HG02763 (cell line): ENCODE data around the gene TCERG1L.
"Not testable (repeated sequence)": the region's sequence is repeated elsewhere in the genome, so short reads cannot be mapped to it uniquely, and the experiment has no call there.

ENCODE experiments used
- ATAC-seq: cut with Tn5 transposase; IDR thresholded peaks from one replicate; pipeline ENCODE4 v1.9.1; 2021; ENCODE audit warnings: mild to moderate bottlenecking, moderate library complexity; ENCODE audit not compliant: unreplicated experiment

The TCERG1L gene

GRCh38 chr10:131196176-131196885 is 115.2 kb downstream of the TCERG1L start:
- ATAC-seq, result no peak

GRCh38 chr10:131195558-131196159 is 115.9 kb downstream of the TCERG1L start:
- ATAC-seq, result no peak

DNA sequence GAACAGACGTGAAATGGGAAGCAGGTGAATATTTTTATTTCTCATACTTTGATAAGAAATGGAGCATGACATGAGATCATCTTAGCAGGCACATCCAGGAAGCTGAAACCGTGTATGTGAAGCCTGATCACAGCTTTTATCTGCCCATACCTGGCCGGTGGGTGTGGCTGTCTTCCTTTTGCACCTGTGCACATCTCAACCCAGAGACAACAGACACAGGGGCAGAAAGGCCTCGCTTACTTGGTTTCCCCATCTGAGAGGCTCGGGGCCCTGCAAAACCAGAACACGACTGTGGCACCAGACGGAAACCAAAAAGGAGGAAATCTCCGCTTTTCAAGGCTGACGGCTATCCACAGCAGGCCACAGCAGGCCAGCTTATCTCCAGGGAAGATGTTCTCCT is 116.4 kb downstream of the TCERG1L start:
- no peak for ATAC-seq

DNA sequence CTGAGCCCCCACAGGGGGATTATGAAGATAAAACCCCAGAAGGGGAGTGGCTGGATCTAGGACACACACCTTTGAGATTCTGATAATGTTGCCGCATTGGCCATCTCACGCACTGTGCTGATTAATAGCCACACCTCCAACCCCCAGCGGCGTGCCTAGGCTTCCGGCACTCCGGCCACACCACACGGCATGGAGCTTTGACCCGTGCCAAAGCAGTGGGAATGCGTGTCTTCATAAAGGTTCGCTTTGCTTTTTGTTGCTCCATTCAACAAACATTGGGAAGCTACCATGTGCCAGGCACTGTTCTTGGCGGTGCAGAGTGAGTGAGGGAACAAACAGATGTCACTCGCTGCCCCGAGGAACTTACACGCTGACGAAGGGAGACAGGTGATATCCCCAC is 117.6 kb downstream of the TCERG1L start:
- ATAC-seq, result no peak

DNA sequence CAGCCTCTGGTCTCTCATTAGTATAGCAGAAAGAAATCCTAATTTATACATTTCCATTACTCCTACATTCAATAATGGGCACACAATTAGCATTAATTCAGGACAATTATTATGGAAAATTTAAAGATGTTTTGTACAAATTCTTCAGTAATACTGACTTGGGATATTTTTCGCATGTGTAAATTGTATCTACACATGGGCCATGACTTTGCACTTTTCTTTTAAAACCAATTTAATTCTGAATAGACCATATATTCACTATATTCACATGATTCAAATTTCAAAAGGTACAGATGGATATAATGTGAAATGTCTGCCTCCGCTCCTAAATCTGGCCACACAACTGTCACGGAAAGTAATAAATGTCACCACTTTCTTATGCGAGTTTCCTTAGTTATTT is 123.0 kb downstream of the TCERG1L start:
- ATAC-seq, result no peak

DNA sequence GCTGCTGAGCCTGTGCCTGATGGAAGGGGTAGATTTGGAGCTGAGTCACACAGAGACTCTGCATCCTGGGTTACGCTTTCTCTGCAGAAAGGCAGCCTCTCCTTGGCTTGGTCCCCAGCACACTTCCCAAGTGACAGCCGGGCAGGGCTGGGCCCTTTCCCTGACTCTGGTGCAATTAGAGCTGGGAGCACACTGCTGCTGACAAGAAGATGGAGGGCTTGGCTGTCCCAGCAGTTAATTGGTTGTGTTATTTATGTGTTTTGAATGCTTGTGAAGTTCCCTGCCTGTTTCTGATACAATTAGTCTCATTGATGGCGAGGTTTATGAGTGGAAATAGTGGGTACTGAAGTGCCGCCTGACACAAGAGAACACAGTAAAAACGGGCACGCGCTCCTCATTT is 123.6 kb downstream of the TCERG1L start:
- ATAC-seq, result no peak

DNA sequence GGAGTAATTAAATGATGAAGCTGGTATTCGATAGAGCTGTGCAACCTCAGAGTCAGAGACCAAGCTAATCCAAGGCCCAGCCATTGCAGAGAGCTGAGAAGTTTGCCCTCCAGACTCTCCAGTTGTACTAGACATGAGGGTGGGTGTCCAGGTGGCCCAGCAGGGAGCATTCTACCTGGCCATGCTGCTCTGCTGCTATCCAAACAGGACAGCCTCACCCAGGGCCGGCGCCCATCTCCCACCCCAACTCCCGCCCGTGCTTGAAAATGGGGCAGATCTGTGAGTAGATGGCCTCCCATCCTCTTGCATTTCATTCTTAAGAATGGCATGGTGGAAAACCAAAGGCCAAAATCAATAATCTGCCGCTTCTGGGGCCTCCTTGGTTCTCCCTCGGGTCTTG is 124.2 kb downstream of the TCERG1L start:
- no peak for ATAC-seq

- no peak for ATAC-seq
These were observed 124.8 kb downstream of the TCERG1L start for GRCh38 chr10:131186547-131187253.

- no peak for ATAC-seq
These were observed 127.0 kb downstream of the TCERG1L start for GRCh38 chr10:131184503-131184902.

GRCh38 chr10:131183546-131184045 is 127.9 kb downstream of the TCERG1L start:
- ATAC-seq, result no peak

DNA sequence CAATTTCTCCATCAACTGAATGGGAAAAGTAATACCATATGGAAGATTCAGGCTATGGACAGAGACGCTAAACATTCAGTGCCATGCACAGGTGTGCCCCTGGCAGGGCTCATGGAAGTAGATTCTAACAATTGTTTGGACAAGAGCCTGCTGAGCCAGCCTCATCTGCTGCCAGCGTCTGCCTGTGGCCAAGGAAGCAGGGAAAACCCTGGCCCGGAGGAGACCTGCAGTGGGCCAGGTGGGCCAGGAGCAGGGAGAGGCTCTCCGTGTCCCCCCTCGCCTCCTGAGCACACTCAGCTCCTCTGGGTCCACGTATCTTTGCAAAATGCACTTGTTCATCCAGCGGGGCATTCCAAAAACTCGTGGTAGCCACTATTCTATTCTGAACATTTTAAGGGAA is 130.1 kb downstream of the TCERG1L start:
- ATAC-seq, result no peak

- ATAC-seq, result no peak
These were observed 130.6 kb downstream of the TCERG1L start for GRCh38 chr10:131180740-131181415.

DNA sequence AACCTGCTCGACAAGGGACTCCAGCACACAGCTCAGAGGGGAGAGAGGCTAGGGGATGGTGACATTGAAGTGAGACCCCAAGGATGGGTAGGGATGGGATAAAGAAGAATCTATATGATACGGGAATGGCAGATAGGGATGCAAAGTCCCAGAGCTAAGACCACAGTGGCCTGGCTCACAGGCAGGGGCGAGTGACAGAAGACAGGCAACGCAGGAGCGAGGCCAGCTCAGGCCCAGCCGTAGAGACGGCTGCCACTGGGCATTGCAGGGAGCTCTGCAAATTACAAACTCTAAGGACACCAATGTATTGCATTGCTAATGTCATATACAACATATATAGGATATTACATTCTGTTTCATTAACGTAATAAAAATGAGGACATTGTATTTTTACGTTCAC is 131.4 kb downstream of the TCERG1L start:
- no peak for ATAC-seq

- no peak for ATAC-seq
These were observed 132.2 kb downstream of the TCERG1L start for GRCh38 chr10:131179361-131179760.

DNA sequence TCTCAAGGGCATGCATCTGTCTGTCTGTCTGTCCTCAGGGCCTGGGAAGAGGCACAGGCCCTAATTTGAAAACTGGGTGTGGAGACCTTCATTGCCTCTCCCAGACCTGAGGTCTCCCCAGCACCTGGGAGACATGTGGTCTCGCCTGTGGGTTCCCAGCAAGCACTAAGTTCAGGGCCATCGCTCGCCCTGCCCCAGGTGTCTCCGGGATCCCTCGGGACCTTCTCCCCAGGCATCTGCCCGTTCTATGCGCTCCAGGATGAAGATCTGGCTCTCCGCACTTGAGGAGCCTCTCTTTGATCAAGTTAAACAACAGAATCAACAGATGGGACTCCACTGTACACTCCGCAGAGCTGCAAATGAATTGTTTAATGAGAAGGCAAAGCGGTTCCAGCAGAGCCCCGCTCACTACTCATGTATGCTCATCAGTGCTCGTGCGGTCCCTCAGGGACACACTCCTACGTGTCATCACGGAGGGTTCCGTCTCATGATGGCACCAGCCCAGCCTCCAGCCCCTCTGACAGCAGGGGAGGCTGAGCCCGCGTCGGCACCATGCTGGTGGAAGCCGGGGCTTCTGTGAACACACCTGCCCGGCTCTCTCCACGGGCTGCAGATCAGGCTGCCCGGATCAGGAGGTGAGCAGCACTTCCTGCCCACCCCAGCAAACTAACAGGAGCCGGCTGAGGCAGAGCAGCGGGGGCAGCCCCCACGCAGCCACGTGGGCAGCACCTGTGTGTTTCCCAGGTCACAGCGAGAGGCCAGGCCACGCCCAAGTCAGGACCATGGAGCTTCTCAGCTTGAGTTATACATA is 132.8 kb downstream of the TCERG1L start:
- no peak for ATAC-seq

- no peak for ATAC-seq
These were observed 133.8 kb downstream of the TCERG1L start for GRCh38 chr10:131177431-131178327.

GRCh38 chr10:131176907-131177306 is 134.6 kb downstream of the TCERG1L start:
- ATAC-seq, result no peak

- not testable (repeated sequence) for ATAC-seq
These were observed 135.2 kb downstream of the TCERG1L start for GRCh38 chr10:131176324-131176723.

DNA sequence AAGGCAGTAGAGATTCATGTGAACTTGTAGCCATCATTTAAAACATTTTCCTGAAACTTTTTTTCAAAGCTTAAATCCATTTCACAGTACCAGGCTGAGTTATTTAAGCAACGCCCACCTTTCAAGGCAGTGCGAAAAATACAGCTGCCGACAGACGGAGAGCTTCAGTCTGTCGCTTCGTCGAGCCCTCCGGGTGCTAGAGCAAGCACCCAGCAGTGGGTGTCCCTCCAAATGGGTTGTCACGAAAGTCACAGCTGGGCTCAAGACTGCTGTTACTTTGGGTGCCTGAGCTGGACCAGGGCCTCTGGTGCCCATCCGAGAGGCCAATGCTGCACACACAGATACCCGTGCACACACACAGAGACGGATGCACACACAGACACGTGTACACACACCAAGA is 135.6 kb downstream of the TCERG1L start:
- no peak for ATAC-seq
